Stimulated activated CD4-positive, alpha-beta T cell treated with anti-CD3 and anti-CD28 coated beads, Interleukin-12 subunit alpha, Interleukin-12 subunit beta, amount 100 ng/mL, for 48 hours (primary cell): ENCODE data around the gene RABGAP1.

Experiments used
- DNase-seq, 3 donors: peaks; one replicate each; pipeline ENCODE4 v3.0.0-alpha.2; 2020; ENCODE audit warnings: low read depth in 2 of 3, low spot score in 1 of 3

Gene RABGAP1

DNA sequence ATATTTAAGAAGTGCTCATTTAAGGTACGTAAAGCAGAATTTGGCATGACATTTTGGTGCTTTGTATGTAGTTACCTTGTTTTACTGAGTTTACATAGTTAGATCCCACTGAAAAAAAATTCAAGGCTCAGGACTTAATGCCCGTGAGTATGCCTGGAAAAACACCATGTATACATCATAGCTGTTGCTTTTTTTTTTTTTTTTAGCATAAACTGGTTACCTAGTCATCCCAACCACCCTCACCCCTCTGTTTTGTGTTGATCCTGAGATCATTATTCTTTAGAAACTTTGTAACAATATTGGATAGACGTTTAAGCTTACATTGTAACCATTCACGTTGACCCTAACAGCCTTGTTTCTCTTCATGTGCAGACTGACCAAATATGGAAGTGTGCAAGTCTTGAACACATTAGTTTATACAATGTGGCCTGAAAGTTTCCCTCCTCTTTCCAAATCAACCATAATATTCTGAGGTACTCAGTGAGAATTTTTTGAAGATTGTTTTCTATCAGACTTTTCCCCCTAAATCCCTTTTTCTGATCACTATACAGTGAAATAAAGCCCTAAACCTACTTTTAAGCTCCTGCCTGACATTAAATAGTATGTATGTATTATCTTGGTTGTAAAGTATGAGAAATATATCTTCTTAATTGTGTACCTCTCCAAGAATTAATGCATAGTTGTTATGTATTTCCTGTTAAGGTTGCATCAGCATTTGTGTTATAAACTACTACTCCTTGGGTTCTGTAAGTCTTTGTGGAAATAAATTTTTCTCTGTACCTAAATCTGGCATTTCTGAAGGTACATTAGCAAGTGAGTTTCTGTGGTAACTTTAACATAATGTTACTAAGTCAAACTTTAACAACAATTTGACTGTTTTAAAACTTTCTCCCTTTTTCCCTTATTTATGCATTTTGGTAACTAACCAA, 4.4 kb downstream of the RABGAP1 start:
- no peak for DNase-seq

GRCh38 chr9:122946461-122947005, 5.7 kb downstream of the RABGAP1 start:
- no peak for DNase-seq

- DNase-seq, result no peak
These were observed 7.5 kb downstream of the RABGAP1 start for GRCh38 chr9:122948313-122948712.

GRCh38 chr9:122949696-122950095, 8.9 kb downstream of the RABGAP1 start:
- DNase-seq, result no peak

DNA sequence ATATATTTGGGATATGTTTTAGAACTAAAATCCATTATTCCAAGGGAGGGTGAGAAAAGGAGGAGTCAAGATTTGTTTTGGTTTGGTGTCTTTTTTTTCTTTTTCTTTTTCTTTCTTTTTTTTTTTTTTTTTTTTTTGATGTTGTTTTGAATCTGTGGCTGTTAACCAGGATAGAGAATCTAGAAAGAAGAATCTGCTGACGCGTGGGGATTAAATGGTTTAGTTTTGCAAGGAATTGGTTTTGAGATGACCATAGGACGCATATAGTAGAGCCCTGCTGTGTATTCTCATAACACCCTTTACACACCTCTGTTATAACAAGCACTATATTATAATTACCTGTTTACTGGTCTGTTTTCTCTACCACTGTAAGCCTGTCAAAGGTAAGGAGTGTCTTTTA, 9.4 kb downstream of the RABGAP1 start:
- DNase-seq, result no peak

DNA sequence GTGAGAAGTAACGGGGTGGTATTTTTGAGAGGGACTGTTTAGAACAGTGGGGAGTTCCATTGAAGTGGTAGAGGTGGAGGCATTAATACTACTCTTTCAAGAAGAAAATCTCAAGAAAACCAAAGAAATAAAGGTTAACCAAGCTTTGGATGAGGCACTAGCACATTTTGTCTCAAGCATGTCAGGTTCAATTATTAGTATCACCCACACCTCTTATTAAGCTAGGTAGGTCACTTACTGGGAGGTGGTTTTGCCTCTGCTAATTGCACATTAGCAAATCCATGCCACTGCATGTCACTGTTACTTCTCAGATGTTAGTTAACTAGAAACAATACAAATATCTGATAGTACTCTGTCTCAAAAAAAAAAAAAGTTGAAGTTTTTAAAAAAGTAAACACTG, 10.2 kb downstream of the RABGAP1 start:
- DNase-seq, result no peak

DNA sequence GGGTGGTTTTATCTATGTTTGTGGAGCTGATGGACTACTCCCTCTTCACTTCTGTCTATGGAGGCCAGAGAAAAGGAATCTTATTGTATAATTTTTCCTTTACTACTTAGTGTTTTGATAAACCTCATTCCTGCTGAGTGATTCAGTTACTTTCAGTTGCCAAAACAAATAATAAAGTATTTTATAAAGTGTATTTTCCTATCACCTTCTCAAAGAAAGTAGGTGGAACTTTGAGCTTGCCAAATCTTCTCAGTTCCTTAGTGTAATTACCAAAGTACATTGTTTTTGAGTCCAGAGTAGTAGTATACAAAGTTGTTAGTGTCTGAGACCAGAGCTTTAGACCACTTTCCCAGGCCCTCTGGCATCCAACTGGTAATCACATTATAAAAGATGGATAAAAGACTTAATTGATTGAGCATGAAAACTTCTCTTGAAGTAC, 13.5 kb downstream of the RABGAP1 start:
- DNase-seq, result no peak

- no peak for DNase-seq
These were observed 15.1 kb downstream of the RABGAP1 start for GRCh38 chr9:122955961-122956360.

DNA sequence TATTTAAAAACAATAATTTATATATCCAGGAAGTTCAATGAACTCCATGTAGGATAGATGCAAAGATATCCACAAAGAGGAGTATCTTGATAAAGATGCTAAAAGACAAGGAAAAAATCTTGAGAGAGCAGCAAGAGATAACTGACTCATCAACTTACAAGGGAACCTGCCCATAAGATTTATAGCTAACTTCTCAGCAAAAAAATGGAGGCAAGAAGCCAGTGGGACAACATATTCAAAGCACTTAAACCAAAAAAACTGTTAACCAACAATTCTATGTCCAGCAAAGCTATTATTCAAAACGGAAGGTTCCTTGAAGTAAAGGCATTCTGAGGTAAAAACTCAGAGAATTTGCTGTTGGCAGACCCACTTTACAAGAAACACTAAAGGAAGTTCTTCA, 20.3 kb downstream of the RABGAP1 start:
- no peak for DNase-seq

- no peak for DNase-seq
These were observed 34.4 kb downstream of the RABGAP1 start for GRCh38 chr9:122975196-122975595.

DNA sequence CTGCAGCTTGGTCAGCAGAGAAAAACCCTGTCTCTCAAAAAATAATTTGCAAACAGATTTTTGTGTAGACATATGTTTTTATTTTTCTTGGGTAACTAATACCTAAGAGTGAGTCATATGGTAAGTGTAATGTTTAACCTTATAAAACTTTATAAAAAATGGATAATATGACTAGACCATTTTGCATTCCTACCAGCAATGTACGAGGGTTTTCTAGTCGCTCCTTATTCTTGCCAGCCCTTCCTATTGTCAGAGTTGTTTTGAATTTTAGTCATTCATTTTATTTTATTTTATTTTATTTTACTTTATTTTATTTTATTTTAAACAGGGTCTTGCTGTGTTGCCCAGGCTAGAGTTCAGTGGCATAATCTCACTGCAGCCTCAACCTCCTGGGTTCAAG, 37.8 kb downstream of the RABGAP1 start:
- no peak for DNase-seq

GRCh38 chr9:122986010-122986409, 45.2 kb downstream of the RABGAP1 start:
- no peak for DNase-seq

DNA sequence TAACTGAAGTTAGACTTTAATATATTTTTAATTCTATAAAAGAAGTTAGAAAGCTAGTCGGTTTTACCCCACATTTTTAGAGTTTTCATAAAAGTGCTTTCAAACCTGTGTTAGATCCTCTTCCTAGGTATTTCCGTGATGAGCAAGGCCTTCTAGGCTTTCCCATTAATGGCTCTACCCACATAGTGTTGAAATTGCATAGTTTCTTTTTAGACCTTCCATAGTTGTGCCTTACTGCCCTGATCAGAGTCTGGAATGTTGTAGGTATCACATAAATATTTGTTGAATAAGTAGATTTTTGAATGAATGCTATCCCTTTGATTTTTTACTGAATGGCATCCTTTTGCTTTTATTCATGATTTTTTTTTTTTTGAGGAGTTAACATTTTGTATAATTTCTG, 47.3 kb downstream of the RABGAP1 start:
- DNase-seq, result no peak

GRCh38 chr9:122988920-122989621, 48.3 kb downstream of the RABGAP1 start:
- DNase-seq, result no peak

DNA sequence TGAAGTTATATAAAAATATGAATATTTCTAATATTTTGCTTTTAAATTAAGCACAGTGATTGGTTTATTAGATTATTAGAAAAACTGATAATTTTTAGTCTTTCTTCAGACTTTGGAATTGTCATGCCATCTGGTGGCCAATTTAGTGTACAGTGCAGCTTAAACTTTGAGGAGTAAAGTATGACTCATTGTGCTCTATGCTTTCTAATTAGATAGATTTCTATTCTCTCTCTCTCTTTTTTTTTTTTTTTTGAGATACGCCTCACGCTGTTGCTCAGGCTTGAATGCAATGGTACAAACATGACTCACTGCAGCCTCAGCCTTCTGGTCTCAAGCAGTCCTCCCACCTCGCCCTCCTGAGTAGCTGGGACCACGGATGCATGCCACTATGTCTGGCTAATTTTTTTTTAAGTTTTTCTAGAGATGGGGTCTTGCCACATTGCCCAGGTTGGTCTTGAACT, 50.6 kb downstream of the RABGAP1 start:
- DNase-seq, result peak; percentile 2 to 24 (median 10)

DNA sequence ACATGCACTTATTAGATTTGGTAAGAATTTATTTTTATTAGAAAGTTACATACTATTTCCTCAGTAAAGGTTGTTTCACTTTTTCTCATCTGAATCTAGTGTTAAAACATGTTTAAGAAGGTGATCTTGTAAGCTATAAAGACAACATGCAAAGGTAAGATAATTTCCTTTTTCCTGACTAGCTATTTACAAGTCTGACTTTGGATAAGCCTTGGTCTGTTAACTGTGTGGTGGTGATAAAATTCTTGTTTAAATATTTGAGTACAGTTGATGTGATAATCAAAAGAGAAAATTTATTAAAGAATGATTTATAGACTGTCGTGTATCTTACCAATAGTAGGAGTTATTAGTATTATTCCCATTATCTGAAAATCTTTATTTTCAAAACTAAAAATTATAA, 55.8 kb downstream of the RABGAP1 start:
- DNase-seq, result no peak

- DNase-seq, result no peak
These were observed 57.6 kb downstream of the RABGAP1 start for GRCh38 chr9:122998448-122998847.

GRCh38 chr9:123000371-123001068, 59.7 kb downstream of the RABGAP1 start:
- no peak for DNase-seq

DNA sequence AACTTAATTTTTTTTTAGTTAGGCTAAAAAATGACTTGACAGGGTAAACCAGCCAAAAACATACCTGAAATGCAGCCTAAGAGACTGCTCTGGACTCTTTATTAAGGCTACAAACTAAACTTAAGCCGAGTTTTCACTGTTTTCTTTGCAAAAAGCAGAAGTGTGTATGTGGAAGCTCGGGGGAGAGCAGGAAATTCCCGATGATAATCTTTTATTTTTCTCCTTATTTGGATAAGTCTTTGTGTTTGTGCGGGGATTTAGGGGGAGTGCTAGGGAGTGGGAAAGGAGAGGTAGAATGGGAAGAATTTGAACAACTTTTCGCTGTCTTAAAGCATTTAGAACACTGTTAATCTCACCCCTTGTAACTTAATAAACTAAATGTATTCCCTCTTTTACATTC, 61.9 kb downstream of the RABGAP1 start:
- no peak for DNase-seq

DNA sequence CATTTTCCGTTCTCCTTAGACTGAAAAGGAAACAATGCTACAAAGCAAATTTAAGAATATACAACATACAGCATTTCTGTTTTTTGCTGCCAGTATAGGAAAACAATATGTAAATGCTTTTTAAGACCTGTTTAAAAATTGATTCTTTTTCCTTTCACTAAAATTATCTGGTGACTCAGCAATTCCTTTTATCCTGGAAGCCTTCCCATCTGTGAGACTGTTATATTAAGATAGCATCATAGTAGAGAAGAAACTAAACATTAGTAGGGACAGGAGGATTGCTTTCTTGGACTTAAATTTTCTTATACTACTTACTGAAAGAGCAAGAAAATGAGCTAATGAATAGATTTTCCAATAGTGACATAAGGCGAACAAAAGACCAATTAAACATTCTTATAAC, 62.6 kb downstream of the RABGAP1 start:
- DNase-seq, result no peak

DNA sequence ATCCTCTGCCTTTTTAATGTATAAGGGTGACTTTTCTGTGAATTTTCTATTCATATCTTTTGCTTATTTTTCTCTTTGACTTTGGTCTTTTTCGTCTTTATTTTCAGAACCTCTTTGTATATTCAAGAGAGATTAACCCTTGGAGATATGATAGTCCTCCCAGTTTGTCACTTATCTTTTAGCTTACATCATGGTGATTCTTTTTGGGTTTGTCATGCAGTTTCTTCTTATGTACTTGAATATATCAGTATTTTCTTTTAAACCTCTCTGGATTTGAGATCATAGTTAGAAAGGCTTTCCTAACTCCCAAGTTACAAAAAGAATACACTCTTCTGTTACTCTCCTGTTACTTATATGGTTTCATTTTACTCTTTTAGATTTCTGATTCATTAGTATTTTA, 65.1 kb downstream of the RABGAP1 start:
- no peak for DNase-seq
